Suprapubic skin (tissue), 3 donors: ENCODE data around the gene METTL17.

Experiments
- CTCF ChIP-seq, 2 donors: fragments of 200-600 bp in 1 of 2; fragments of 450-650 bp in 1 of 2; sonication (generic) in 1 of 2; IDR thresholded peaks; one replicate each; pipeline ENCODE4 v1.5.1; 2016 to 2019; ENCODE audit warnings: antibody characterized with exemption in 2 of 2, mild to moderate bottlenecking in 1 of 2, moderate library complexity in 1 of 2
- EP300 ChIP-seq: sonication (generic); formaldehyde crosslinking; IDR thresholded peaks from one replicate; pipeline ENCODE4 v1.6.1; 2017; ENCODE audit warnings: antibody characterized with exemption

GRCh38 chr14:20956376-20956976 is 33.3 kb upstream of the METTL17 start:
- TF ChIP-seq CTCF (IDR thresholded peaks at IDR 0.05) (no peak), EP300 (no peak)
